ENCODE measurements around the gene EVL.

DNA sequence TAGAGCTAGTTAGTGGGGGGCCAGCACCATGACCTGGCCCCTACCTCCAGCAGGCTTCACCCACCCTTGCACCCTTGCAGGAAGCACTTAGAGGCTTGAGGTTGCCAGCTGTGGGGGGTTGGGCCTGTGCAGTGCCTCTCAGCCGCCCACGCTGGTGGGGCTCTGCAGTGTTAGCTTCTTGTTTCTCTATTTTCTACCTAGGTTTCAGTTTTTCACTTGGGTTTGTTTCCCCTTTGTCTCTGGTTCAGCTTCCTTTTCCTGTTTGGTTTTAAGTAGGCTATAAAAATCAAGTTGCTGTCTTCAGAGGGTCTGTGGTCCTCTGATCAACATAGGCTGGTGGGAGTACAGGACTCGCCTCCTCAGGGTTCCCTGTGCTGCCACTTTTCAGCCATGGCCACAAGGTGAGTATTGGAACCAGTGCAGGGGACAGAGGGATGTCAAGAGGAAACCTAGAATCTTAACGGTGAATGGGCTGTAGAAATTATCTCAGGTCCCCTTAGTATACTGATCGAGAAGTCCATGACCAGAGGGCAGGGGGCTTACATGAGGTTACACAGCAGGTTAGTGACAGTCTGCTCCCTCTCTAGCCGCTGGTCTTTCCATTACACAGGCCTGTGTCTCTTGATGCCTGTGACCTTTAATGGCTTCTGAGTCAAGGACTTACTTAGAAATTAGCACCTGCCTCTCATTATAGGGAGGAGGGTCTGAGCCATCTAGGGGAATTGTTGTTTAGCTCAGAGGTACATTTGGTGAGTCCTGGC lies at the start of gene EVL:
- TF ChIP-seq RARB (CRISPR knock-in tag; IDR thresholded peaks at IDR 0.05) (no peak), GLIS3 (CRISPR knock-in tag; IDR thresholded peaks at IDR 0.05) (no peak), ZFP3 (CRISPR knock-in tag; IDR thresholded peaks at IDR 0.05) (no peak), ZFP30 (CRISPR knock-in tag; IDR thresholded peaks at IDR 0.05) (no peak), ZC3H10 (CRISPR knock-in tag; IDR thresholded peaks at IDR 0.05) (no peak), TCF4 (CRISPR knock-in tag; IDR thresholded peaks at IDR 0.05; ENCODE audit: borderline replicate concordance) (no peak), ARNTL (CRISPR knock-in tag; IDR thresholded peaks at IDR 0.05; ENCODE audit: borderline replicate concordance, low read depth) (no peak)
- TF ChIP-seq, protein P1, sequence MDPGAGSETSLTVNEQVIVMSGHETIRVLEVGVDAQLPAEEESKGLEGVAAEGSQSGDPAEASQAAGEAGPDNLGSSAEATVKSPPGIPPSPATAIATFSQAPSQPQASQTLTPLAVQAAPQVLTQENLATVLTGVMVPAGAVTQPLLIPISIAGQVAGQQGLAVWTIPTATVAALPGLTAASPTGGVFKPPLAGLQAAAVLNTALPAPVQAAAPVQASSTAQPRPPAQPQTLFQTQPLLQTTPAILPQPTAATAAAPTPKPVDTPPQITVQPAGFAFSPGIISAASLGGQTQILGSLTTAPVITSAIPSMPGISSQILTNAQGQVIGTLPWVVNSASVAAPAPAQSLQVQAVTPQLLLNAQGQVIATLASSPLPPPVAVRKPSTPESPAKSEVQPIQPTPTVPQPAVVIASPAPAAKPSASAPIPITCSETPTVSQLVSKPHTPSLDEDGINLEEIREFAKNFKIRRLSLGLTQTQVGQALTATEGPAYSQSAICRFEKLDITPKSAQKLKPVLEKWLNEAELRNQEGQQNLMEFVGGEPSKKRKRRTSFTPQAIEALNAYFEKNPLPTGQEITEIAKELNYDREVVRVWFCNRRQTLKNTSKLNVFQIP (CRISPR knock-in tag; IDR thresholded peaks at IDR 0.05; ENCODE audit: borderline replicate concordance, low read depth): no peak
- TF ChIP-seq, protein P2, sequence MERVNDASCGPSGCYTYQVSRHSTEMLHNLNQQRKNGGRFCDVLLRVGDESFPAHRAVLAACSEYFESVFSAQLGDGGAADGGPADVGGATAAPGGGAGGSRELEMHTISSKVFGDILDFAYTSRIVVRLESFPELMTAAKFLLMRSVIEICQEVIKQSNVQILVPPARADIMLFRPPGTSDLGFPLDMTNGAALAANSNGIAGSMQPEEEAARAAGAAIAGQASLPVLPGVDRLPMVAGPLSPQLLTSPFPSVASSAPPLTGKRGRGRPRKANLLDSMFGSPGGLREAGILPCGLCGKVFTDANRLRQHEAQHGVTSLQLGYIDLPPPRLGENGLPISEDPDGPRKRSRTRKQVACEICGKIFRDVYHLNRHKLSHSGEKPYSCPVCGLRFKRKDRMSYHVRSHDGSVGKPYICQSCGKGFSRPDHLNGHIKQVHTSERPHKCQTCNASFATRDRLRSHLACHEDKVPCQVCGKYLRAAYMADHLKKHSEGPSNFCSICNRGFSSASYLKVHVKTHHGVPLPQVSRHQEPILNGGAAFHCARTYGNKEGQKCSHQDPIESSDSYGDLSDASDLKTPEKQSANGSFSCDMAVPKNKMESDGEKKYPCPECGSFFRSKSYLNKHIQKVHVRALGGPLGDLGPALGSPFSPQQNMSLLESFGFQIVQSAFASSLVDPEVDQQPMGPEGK (CRISPR knock-in tag; IDR thresholded peaks at IDR 0.05; ENCODE audit: borderline replicate concordance): no peak

All from SK-N-SH treated with all-trans-retinoic acid at 6 μM for 48 hours (cell line).